SK-N-SH treated with all-trans-retinoic acid at 6 μM for 48 hours (cell line): ENCODE data around the gene SNX5.

Experiments
- ESRRG ChIP-seq: fragments of 250-450 bp; sonication (Bioruptor Pico); IDR thresholded peaks from 2 replicates; pipeline ENCODE4 v1.6.1; 2021; ENCODE audit warnings: mild to moderate bottlenecking
- RARB ChIP-seq: fragments of 250-450 bp; sonication (Bioruptor Pico); IDR thresholded peaks from 2 replicates; pipeline ENCODE4 v1.8.0; 2021; ENCODE audit warnings: mild to moderate bottlenecking, moderate library complexity
- ZFP30 ChIP-seq: fragments of 450-650 bp; formaldehyde crosslinking; IDR thresholded peaks from 2 replicates; pipeline ENCODE4 v1.5.0; 2022; ENCODE audit warnings: mild to moderate bottlenecking, moderate library complexity
- ZNF8 ChIP-seq: fragments of 450-650 bp; formaldehyde crosslinking; IDR thresholded peaks from 2 replicates; pipeline ENCODE4 v1.5.0; 2020; ENCODE audit warnings: mild to moderate bottlenecking, moderate library complexity
- TF ChIP-seq, protein P1 (sequence below): fragments of 250-450 bp; sonication (Bioruptor Pico); IDR thresholded peaks from 2 replicates; pipeline ENCODE4 v1.5.1; 2020; ENCODE audit warnings: low read depth, mild to moderate bottlenecking, moderate library complexity
- TF ChIP-seq, protein P2 (sequence below): fragments of 250-450 bp; sonication (Bioruptor Pico); IDR thresholded peaks from 2 replicates; pipeline ENCODE4 v1.8.0; 2020; ENCODE audit warnings: mild to moderate bottlenecking, moderate library complexity, borderline replicate concordance

DNA sequence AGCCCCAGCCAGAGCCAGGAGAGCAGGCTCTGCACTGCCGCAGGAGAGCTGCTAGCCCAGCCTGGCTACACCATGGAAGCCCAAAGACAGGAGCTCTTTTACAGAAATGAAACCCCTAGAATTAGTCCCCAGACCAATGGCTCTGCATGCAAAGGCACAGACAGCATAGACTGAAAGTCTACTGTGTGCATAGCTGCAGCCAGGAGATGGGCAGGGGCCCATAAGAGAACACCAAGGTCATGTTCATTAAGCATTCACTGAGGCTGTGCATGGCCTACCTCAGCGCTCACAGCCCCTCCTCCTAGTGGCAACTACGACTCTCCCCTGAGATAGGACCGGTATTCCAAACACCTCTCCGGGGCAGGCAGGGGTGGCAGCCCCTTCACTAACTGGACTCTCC, 34.9 kb downstream of the SNX5 start:
- TF ChIP-seq, protein P1, sequence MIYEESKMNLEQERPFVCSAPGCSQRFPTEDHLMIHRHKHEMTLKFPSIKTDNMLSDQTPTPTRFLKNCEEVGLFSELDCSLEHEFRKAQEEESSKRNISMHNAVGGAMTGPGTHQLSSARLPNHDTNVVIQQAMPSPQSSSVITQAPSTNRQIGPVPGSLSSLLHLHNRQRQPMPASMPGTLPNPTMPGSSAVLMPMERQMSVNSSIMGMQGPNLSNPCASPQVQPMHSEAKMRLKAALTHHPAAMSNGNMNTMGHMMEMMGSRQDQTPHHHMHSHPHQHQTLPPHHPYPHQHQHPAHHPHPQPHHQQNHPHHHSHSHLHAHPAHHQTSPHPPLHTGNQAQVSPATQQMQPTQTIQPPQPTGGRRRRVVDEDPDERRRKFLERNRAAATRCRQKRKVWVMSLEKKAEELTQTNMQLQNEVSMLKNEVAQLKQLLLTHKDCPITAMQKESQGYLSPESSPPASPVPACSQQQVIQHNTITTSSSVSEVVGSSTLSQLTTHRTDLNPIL (CRISPR knock-in tag), result no peak
- TF ChIP-seq ZFP30 (no peak), ESRRG (CRISPR knock-in tag) (no peak), ZNF8 (no peak), RARB (no peak)
- TF ChIP-seq, protein P2, sequence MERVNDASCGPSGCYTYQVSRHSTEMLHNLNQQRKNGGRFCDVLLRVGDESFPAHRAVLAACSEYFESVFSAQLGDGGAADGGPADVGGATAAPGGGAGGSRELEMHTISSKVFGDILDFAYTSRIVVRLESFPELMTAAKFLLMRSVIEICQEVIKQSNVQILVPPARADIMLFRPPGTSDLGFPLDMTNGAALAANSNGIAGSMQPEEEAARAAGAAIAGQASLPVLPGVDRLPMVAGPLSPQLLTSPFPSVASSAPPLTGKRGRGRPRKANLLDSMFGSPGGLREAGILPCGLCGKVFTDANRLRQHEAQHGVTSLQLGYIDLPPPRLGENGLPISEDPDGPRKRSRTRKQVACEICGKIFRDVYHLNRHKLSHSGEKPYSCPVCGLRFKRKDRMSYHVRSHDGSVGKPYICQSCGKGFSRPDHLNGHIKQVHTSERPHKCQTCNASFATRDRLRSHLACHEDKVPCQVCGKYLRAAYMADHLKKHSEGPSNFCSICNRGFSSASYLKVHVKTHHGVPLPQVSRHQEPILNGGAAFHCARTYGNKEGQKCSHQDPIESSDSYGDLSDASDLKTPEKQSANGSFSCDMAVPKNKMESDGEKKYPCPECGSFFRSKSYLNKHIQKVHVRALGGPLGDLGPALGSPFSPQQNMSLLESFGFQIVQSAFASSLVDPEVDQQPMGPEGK (CRISPR knock-in tag), result no peak
